ENCODE results near the gene CORO1C.

DNA sequence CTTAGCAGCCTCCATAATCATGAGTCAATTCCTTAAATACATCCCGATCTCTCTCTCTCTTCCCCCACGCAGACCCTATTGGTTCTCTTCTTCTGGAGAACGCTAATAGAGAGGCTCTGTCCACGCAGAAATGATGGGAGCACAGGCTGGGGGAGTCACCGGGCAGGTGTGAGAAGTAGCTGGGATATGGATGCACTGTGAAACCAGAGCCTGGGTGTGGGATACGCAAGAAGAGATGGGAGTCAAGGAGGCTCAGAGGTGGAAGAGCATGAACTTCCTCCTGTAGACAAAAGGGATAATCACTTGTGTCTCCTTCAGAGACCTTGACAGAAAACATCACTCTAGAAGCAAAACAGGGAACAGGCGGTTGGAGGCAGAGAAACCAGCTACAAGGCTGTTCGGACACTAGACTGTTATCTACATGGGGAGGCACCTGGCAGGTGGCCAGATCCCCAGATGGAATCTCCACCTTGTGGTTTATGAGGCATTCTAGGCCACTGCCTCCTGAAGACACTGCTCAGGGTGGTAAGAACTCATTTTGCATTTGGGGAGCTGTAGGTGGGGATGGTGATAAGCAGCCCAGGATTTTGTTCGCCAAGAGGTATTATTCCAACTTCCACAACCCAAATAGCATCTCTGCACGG is 90.4 kb downstream of the CORO1C start:
- TF ChIP-seq GATA2 (IDR thresholded peaks at IDR 0.05; ENCODE audit: low read depth, low read length) (peak; percentile 31; the same call in 1 of the 2 replicates), GATA3 (IDR thresholded peaks at IDR 0.05; ENCODE audit: low read depth, low read length) (no peak)

All from SH-SY5Y (cell line).